Natural killer cell (primary cell): ENCODE measurements around the gene CDC42BPG. TPM values are rescaled to one million over a fixed set of nuclear protein-coding genes. Genes with fewer than 3 reads are reported as not detected.

Source experiments
- ATAC-seq, 3 donors: fragments of 150-1000 bp in 2 of 3; fragments of 200-7000 bp in 1 of 3; cut with Tn5 transposase; 1 replicate in 1 of 3; 2 replicates in 2 of 3; pipeline ENCODE4 v1.10.0; 2021; ENCODE audit warnings: mild to moderate bottlenecking in 2 of 3, moderate library complexity in 2 of 3
- DNase-seq, 2 donors: peaks; one replicate each; pipeline versions ENCODE4 v3.0.0 to v3.0.0-alpha.2; 2013 to 2021; ENCODE audit warnings: mixed read lengths in 1 of 2
- H3K27ac ChIP-seq: one replicate; pipeline ENCODE4 v1.5.1; 2013; ENCODE audit warnings: mild to moderate bottlenecking, low read length
- H3K27me3 ChIP-seq: one replicate; pipeline ENCODE4 v1.6.1; 2013; ENCODE audit warnings: low read length; ENCODE audit not compliant: control insufficient read depth, insufficient read depth
- H3K36me3 ChIP-seq: one replicate; pipeline ENCODE4 v1.6.1; 2013; ENCODE audit warnings: low read length; ENCODE audit not compliant: control insufficient read depth, insufficient read depth
- H3K4me1 ChIP-seq: one replicate; pipeline ENCODE4 v1.6.1; 2013; ENCODE audit warnings: low read length; ENCODE audit not compliant: control insufficient read depth, insufficient read depth
- H3K4me3 ChIP-seq: one replicate; pipeline ENCODE4 v1.5.1; 2013; ENCODE audit warnings: low read length
- H3K9me3 ChIP-seq: one replicate; pipeline ENCODE4 v1.6.1; 2013; ENCODE audit warnings: low read length; ENCODE audit not compliant: control insufficient read depth, insufficient read depth
- H3K27ac Mint-ChIP-seq, 2 donors: one replicate each; pipeline ENCODE4 v1.8.0; 2022; ENCODE audit warnings: mild to moderate bottlenecking in 2 of 2, mixed read lengths in 2 of 2, moderate library complexity in 1 of 2
- H3K27me3 Mint-ChIP-seq, 2 donors: one replicate each; pipeline ENCODE4 v1.8.0; 2022; ENCODE audit warnings: low read depth in 2 of 2, mixed read lengths in 2 of 2
- H3K36me3 Mint-ChIP-seq: one replicate; pipeline ENCODE4 v1.8.0; 2022; ENCODE audit warnings: mixed read lengths
- H3K4me1 Mint-ChIP-seq, 2 donors: one replicate each; pipeline ENCODE4 v1.8.0; 2022; ENCODE audit warnings: mixed read lengths in 2 of 2
- H3K4me3 Mint-ChIP-seq: one replicate; pipeline ENCODE4 v1.8.0; 2022; ENCODE audit warnings: mild to moderate bottlenecking, moderate library complexity, mixed read lengths
- H3K9me3 Mint-ChIP-seq, 2 donors: one replicate each; pipeline ENCODE4 v1.8.0; 2022; ENCODE audit warnings: mixed read lengths in 2 of 2
- whole genome bisulfite sequencing: methylation state at CpG from one replicate; pipeline ENCODE4 v1.1.7; 2013; ENCODE audit warnings: missing lambda C conversion rate; ENCODE audit not compliant: insufficient coverage; 5-methylcytosine and 5-hydroxymethylcytosine counted together
- intact Hi-C: fragments of 100-400 bp; cut with micrococcal nuclease; formaldehyde crosslinking; loops from one replicate; pipeline ENCODE4 v1.14.2; 2022
- total RNA-seq, 4 donors: library from RNA; stranded (reverse); fragments of 120-200 nt in 1 of 4; gene quantifications; one replicate each; pipeline versions ENCODE4 v1.2.3 to v1.2.4, GENCODE V29; 2013 to 2022
- TF ChIP-seq, protein P1 (sequence below): fragments of 200-600 bp; IDR thresholded peaks from one replicate; pipeline ENCODE4 v1.8.0; 2022; ENCODE audit warnings: antibody characterized with exemption

CDC42BPG gene
- total RNA-seq, 3 donors from 2014 or later (not counting 1 experiment from before 2014, with no cell fraction given), result 8.2 to 12.7 (median 10.7) TPM

DNA sequence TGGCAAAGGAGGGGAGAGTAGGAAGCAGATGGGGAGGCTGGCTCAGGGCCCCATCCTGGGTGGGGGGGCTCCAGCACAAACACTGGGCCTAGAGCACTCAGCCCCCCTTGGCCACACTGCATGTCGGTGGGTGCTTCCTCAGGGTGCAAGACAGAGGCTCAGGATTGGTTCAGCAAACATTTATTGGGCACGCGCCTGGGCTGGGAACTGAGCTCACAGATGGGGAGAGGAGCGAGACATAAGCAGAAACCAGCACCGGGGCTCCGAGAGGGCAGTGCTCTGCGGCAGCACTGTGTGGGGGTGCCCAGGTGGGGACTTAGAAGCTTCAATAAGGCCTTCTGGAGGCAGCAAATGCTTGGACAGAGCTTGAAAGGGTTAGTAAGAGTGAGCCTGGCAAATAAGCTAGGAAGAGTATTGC is 46.1 kb upstream of the CDC42BPG start:
- Histone ChIP-seq H3K4me3 (no peak overlapping the region), H3K4me1 (peaks cover 30% of the 10 kb centered on the region), H3K27me3 (no peaks in the 10 kb centered on the region), H3K9me3 (no peaks in the 10 kb centered on the region), H3K36me3 (peaks cover 4% of the 10 kb centered on the region), H3K27ac (no peak overlapping the region)
- ATAC-seq (no peak), DNase-seq (no peak)
- Mint-ChIP-seq H3K4me3 (no peak overlapping the region), H3K4me1 (peaks cover 16 to 20% of the 10 kb centered on the region in 2 donors), H3K27ac (no peak overlapping the region), H3K36me3 (no peaks in the 10 kb centered on the region), H3K27me3 (no peaks in the 10 kb centered on the region), H3K9me3 (no peaks in the 10 kb centered on the region)
- 96% methylated on average over 7 of the region's 7 CpGs for WGBS
- intact Hi-C loops, result no loop called here
- TF ChIP-seq, protein P1, sequence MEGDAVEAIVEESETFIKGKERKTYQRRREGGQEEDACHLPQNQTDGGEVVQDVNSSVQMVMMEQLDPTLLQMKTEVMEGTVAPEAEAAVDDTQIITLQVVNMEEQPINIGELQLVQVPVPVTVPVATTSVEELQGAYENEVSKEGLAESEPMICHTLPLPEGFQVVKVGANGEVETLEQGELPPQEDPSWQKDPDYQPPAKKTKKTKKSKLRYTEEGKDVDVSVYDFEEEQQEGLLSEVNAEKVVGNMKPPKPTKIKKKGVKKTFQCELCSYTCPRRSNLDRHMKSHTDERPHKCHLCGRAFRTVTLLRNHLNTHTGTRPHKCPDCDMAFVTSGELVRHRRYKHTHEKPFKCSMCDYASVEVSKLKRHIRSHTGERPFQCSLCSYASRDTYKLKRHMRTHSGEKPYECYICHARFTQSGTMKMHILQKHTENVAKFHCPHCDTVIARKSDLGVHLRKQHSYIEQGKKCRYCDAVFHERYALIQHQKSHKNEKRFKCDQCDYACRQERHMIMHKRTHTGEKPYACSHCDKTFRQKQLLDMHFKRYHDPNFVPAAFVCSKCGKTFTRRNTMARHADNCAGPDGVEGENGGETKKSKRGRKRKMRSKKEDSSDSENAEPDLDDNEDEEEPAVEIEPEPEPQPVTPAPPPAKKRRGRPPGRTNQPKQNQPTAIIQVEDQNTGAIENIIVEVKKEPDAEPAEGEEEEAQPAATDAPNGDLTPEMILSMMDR, result no peak

DNA sequence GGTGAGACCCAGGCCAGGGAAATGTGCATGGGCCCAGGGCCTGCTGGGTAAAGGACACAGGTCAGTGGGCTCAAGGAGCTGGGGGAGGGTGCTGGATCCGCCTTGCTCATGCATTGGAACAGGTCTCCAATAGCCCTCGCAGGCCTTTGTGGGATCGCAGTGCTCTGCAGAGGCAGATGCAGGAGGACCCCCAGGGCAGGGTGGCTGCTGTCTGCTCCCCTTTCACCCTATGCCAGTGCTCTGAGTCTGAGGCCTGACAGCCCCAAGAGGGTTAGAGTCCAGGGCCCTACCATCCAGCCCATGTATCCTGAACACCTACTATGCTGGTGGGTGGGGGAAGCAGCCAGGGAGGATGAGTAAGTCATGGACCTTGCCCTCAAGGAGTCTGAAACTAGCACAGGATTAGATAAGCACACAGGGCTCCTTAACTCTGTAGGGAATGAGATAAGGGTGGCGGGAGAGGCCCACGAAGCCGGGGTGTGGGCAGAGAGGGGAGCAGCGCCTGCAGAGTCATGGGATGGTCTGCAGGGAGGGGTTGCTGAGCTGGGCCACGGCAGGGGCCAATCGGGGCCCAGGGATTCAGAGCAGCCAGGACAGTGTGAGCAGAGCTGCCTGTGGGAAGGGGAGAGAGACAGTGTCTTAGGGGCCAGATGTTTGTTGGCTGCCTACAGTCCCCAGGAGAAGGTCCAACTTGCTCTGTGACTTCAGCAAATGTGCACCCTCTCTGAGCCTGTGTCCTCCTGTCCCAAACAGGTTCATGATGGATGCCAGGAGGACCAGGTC is 44.5 kb upstream of the CDC42BPG start:
- peak overlapping the region; percentile 25 for H3K4me3 Mint-ChIP-seq
- H3K4me3 ChIP-seq, result no peak overlapping the region
- H3K27ac Mint-ChIP-seq, result no peak overlapping the region
- no peaks in the 10 kb centered on the region for H3K27me3 ChIP-seq
- WGBS, result 76% methylated on average over 9 of the region's 9 CpGs
- H3K4me1 ChIP-seq, result peaks cover 22% of the 10 kb centered on the region
- H3K4me1 Mint-ChIP-seq, result peaks cover 17 to 25% of the 10 kb centered on the region in 2 donors
- no peaks in the 10 kb centered on the region for H3K9me3 Mint-ChIP-seq
- no peaks in the 10 kb centered on the region for H3K27me3 Mint-ChIP-seq
- no peak overlapping the region for H3K27ac ChIP-seq
- TF ChIP-seq, protein P1, result no peak
- H3K36me3 ChIP-seq, result no peaks in the 10 kb centered on the region
- no peaks in the 10 kb centered on the region for H3K36me3 Mint-ChIP-seq
- DNase-seq (no peak), ATAC-seq (no peak)
- intact Hi-C loops, result no loop called here
- no peaks in the 10 kb centered on the region for H3K9me3 ChIP-seq

DNA sequence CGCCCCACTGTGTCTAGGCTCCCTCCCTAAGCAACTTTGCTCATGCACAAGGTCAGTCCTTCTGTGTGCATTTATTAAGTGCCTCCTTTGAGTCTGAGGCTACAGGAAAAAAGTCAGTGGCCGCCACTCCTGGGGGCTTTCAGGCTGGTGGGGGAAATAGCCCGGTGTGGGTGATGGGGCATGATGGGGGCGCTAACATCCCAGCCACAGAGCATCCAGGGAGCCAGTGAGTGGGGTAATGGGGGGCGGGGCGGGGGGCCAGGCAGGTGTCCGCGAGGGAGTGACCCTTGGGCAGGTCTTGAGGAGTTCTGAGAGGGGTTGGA is 43.9 kb upstream of the CDC42BPG start:
- WGBS, result 72% methylated on average over 8 of the region's 8 CpGs
- Histone ChIP-seq H3K9me3 (no peaks in the 10 kb centered on the region), H3K36me3 (no peaks in the 10 kb centered on the region), H3K4me3 (peak overlapping the region; percentile 12), H3K27ac (no peak overlapping the region), H3K4me1 (peaks cover 17% of the 10 kb centered on the region), H3K27me3 (no peaks in the 10 kb centered on the region)
- Mint-ChIP-seq H3K36me3 (no peaks in the 10 kb centered on the region), H3K4me3 (peak overlapping the region; percentile 84), H3K4me1 (peaks cover 17 to 25% of the 10 kb centered on the region in 2 donors), H3K9me3 (no peaks in the 10 kb centered on the region), H3K27me3 (no peaks in the 10 kb centered on the region), H3K27ac (peak overlapping the region; percentile 77 to 80)
- no peak for DNase-seq
- TF ChIP-seq, protein P1, result no peak
- intact Hi-C loops, result no loop called here
- ATAC-seq, result no peak
